HG02870 (cell line): ENCODE data around the gene CELA2B.
"Not testable (repeated sequence)": the region's sequence is repeated elsewhere in the genome, so short reads cannot be mapped to it uniquely, and the experiment has no call there.

Source experiments
- ATAC-seq: cut with Tn5 transposase; IDR thresholded peaks from one replicate; pipeline ENCODE4 v1.9.1; 2021; ENCODE audit warnings: mild to moderate bottlenecking, moderate library complexity; ENCODE audit not compliant: unreplicated experiment

The CELA2B gene

DNA sequence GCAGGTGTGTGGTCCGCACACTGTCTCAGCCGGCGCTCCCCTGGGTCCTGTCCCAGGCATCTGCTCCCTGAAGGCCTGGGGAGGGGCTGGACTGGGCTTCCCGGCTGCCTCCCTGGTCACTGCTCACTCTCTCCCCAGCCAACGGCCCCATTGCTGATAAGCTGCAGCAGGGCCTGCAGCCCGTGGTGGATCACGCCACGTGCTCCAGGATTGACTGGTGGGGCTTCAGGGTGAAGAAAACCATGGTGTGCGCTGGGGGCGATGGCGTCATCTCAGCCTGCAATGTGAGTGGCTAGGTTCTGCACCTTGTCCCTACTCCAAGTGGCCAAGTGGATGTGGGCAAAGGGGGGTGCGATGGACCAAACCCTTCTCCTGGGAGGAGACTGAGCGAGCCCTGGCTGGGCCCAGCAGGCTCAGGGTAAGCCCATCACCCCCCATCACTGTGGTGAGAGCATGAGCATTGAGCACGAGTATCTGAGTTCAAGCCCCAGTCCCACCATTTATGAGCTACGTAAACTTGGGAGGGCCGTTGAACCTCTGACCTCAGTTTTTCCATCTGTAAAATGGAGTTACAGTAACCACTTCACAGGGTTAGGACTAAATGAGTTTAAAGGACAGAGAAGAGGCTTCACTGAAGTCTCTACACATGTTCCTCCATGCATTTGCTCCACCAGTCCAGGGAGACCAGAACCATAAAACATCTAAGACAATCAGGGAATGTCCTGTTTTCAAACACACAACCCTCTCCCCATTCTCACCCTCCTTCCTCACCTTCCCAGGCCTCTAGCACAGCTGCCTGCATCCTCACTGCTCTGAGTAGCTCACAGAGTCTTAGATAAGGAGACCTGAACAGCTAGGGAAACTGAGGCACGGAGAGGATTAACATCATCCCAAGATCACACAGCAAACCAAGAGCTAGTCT is 31.2 kb upstream of the CELA2B start:
- no peak for ATAC-seq

DNA sequence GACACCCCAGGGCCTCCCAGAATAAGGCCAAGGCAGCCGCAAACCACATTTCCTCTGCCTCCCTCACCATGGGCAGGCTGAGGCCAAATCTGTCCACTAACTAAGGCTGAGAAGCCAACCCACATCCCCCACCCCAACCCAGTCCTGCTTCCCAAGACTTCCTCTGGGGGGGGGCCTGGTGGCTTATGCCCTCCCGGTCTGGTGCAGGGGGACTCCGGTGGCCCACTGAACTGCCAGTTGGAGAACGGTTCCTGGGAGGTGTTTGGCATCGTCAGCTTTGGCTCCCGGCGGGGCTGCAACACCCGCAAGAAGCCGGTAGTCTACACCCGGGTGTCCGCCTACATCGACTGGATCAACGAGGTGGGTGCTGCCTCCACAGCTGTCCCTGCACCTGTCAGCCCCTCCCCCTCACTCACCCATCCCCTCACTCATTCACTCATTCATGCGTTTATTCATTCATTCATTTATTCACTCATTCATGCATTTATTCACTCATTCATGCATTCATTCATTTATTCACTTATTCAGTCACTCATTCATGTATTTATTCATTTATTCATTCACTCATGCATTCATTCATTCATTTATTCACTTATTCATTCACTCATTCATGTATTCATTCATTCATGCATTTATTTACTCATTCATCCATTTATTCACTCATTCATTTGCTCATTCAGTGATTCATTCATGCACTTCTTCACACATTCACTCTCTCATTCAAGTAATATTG is 30.3 kb upstream of the CELA2B start:
- ATAC-seq = no peak

DNA sequence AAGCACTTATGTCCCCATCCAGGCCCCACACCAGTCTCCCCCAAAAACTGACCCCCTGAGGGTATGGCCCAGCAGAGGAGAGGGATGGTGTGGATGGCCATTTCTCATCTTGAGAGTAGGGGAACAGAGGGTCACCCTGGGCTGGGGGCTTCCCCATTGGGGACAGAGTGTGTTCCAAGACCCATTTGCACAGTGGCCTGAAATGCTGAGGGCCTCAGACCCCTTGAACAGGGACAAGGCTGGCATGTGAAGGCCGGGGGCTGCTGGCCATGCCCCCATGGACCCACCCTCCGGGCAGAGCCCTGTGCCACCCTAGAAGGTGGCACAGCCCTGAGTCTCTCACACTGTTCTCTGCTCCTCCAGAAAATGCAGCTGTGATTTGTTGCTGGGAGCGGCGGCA is 29.7 kb upstream of the CELA2B start:
- ATAC-seq = no peak

DNA sequence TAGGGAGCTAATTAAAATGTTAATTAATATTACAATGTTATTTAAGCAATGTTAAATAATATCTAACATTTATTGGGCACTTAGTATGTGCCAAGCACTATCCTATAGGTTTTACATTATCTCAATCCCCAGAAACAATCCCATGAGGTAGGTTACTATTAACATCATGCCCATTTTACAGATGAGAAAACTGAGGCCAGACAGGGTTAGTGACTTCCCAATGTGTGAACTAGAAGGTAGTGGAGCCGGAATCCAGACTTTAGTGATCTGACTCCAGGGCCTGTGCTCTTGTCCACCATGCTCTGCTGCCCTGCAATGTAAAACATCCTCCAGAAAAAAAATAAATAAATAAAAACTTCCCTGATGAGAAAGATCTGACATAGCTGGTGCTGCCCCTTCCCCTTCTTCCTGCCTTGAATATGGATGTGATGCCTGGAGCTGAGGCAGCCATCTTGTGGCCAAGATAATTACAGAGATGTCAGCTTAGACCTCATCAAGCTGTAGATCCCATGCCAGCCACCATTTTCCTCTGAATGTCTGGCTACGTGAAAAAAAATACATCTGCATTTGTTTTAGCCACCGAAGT is 26.9 kb upstream of the CELA2B start:
- no peak for ATAC-seq

DNA sequence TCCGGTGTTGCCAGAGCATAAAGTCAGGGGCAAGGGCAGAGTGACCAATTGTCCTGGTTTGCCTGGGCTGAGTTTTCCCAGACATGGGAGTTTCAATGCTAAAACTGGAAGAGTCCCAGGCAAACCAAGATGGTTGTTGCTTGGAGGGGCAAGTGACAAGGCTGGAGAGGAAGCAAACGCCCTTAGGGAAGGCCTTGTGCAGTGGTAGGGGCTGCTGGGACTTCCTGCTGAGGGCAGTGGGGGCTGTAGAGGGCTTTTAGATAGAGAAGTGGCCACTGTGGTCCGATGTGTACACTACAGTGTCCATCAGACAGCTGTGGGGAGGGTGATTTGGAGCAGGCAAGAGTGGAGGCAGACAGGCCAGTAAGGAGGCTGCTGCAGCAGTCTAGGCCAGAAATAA is 26.3 kb upstream of the CELA2B start:
- ATAC-seq = no peak

DNA sequence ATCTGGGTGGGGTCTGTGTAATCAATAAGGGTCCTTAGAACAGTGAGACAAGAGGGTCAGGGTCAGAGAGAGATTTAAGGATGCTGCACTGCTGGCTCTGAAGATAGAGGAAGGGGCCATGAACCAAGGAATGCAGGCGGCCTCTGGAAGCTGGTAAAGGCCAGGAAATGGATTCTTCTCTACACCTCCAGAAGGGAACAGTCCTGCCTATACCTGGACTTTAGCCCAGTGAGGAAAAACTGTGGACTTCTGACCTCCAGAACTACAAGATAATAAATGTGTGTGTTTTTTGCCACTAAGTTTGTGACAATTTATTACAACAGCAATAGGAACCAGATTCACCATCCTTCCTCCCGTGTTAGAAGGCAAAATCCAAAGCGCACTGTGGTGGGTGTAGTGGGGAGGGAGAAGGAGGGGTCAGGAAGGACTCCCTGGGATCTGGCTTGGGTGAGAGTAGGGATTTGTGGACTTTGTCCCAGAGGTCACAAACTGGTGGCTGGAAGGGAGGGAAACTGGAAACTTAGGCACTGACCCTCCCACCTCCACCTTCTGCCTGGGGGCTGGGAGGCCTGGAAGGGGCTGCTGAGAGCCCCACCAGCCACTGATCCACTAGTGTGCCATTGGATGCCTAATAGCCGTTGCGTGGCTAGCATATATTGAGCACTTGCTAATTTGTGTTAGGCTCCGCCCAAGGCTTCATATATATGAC is 24.7 kb upstream of the CELA2B start:
- ATAC-seq = no peak

DNA sequence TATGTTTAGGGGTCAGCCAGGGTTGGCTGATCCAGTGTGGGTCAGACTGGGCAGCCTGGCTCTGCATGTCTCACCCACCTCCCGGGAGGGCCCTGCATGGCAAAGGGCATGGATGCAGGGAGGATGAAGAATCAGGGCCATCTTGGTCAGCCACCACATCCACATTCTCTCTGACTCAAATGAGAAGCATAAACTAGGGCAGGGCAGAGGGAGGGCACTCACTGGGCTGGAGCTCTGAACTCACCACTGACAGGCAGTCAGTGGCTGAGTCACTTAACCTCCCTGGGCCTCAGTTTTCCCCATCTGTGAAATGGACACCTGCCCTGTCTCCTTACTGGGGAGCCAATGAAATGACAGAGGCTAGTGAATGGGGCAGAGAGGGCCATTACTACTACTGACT is 23.7 kb upstream of the CELA2B start:
- no peak for ATAC-seq

DNA sequence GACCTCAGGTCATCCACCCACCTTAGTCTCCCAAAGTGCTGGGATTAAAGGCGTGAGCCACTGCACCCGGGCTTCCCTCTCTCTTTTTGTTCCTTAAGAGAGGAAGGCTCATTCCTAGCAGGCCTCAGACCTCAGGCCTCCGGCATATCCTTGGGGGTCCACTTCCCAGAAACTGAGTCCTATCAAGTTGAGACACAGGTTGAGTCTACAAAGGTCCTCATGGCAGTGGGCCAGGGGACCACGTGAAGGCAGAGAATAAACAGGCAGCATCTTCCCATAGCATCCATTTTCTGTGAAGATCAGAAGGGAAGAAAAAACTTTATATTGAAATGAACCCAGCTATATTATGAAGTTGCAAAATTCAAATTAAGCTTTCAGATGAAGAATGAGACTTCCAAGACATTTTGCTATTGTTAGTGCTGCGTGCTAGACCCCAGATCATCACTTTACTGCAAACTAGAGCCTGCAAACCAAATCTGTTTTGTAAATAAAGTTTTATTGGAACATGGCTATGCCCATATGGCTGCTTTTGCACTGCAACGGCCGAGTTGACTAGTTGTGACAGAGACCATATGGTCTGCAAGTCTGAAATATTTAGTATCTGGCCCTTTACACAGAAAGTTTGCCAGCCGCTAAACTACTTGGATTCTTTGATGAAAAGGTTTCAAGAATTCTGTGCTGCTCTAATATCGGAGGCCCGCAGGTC is 22.9 kb upstream of the CELA2B start:
- ATAC-seq = no peak

DNA sequence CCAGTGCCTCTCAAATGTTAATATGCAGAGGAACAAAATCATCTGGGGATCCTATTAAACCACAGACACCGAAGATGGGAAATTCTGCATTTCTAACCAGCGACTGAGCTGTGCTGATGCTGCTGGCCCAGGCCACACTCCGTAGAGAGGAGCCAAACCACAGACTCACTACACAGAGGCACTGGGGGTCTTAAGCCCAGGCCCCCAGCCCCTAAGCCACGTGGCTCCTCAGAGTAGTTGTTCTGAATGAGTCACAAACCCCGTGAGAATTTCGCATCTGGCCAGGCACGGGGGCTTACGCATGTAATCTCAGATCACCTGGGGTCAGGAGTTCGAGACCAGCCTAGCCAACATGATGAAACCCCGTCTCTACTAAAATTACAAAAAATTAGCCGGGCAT is 22.2 kb upstream of the CELA2B start:
- no peak for ATAC-seq

DNA sequence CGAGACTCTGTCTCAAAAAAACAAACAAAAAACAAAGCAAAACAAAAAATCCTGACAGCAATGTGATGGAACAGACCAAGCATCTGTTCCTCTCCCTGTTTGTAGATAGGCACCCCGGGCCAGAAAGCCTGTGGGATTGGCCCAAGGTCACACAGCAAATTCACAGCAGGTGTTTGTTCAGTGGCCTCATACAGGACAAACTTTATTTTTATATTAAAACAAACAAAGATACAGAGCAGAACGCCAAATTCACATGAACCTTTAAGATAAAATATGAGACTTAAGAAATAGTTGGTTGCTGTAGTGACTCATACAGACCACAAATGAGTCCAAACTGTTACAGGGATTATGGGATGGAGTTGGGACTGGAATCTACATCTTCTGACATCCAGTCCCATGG is 21.6 kb upstream of the CELA2B start:
- no peak for ATAC-seq

DNA sequence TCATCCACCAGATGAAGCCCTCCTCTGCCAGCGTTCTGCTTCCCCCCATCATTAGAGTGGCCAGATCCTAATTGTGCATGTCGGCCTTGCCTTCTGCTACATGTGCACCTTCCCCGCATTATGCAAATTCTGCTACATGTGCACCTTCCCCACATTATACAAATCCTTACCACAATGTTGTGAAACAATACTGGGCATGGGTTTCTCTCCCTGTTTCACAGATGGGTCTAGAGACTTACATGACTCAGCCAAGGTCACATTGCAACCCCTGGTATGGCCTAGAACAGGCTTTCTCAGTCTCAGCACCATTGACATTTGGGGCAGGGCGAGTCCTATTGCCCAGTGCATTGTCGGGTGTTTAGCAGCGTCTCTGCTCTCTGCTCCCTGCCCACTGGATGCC is 20.4 kb upstream of the CELA2B start:
- ATAC-seq = no peak

DNA sequence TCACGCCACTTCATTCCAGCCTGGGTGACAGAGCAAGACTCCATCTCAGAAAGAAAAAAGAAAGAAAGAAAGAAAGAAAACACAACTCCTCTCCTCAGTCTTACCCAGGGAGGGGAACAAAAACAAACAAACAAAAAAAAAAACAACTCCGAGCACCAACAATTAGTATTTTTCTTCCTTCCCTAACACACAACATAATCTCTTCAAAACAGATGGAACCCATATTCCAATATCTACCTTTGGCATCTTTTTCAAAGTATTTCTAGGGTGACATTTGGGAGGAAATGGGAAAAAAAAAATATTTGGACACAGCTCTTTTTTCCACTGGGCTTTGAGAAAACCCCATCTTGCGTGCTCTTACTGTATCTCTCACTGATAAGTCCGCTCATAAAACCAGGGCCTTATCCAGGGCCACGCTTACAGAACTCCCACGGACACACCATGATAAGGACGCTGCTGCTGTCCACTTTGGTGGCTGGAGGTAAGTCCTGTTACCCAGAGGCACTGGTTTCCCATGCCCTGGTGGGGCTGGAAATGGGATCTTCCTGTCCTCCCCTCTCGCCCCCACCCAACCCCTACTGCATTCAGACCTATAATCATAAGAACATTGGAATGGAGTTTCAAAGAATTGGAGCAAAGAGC is 19.5 kb upstream of the CELA2B start, which contains the start of gene CELA2A:
TSS of gene CELA2A (plus strand) at position 420 of the 642 bp plus-strand sequence. CDS start at position 442, 22 bp downstream.
- ATAC-seq = no peak

DNA sequence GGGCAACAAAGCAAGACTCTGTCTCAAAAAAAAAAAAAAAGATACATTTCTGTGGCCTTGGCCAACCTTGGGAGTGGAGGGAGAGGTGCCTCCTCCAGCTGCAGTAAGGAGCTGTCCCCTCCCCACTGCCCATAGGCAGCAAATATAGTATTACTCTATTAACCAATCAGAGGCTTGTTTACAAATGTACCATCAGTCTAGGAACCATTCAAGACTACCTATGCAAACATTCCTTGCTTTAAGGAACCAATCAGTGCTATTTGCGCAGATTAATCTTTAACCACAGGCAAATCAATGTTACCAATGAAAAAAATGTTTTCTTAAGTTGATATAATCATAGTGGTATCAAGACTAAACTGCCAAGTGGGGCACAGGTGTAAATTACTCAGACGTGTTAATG is 18.3 kb upstream of the CELA2B start:
- no peak for ATAC-seq

DNA sequence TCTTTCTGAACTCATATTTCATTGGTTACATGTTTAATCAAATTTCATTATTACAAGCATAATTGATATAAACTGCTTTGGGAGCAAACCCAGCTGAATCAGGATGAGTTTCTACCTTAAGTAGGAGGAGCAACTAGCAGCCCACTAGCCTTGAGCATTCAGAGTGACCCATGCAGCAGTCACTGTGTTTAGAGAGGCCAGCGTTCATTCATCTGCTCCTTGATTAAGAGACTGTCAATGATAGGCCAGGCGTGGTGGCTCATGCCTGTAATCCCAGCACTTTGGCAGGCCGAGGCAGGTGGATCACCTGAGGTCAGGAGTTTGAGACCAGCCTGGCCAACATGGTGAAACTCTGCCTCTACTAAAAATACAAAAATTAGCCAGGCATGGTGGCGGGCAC is 17.5 kb upstream of the CELA2B start:
- ATAC-seq = not testable (repeated sequence)

DNA sequence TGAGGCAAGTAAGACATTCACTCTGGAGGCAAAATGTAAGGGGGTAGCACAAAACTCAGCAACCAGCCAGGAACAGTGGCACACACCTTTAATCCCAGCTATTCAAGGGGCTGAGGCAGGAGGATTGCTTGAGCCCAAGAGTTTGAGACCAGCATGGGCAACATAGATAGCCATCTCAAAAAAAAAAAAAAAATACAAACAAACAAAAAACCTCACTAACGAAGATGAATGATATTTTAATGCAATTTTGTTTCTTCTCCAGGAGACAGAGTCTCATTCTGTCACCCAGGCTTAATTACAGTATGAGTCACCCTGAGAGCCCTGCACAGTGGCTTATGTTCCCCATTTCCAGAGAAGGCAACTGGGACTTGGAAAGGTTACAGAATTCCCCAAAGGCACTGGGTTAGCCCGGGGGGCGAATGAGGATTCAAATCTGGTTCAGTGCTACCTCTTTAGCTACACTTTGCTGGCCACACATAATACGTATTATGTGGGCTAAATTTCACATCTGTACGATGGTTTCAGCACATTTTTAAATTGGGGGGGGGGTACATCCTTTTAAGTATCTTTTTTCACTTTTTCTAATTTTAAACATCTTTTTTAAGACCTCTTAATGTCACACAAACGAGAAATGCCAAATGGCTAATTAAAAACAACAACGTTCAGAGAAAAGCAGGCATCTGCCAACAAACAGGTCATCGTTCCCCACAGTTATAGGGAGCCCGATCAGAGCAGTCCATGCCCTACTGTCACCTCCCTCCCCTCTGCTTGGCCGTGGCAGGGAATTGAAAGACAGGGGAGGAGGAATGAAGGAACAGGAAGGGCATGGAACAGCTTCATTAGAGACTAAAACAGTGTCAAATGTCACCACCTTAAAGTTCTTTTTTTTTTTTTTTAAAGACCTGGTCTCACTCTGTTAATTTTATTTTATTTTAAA is 15.9 kb upstream of the CELA2B start:
- no peak for ATAC-seq

DNA sequence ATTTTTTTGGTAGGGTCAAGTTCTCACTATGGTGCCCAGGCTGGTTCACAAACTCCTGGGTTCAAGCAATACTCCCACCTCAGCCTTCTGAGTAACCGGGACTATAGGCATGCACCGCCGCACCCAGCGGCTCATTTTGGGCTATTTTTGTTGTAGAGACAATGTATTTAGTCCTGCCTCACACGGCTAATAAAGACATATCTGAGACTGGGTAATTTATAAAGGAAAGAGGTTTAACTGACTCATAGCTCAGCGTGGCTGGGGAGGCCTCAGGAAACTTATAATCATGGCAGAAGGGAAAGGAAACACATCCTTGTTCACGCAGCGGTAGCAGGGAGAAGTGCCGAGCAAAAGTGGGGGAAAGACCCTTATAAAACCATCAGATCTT is 15.2 kb upstream of the CELA2B start:
- ATAC-seq = no peak

DNA sequence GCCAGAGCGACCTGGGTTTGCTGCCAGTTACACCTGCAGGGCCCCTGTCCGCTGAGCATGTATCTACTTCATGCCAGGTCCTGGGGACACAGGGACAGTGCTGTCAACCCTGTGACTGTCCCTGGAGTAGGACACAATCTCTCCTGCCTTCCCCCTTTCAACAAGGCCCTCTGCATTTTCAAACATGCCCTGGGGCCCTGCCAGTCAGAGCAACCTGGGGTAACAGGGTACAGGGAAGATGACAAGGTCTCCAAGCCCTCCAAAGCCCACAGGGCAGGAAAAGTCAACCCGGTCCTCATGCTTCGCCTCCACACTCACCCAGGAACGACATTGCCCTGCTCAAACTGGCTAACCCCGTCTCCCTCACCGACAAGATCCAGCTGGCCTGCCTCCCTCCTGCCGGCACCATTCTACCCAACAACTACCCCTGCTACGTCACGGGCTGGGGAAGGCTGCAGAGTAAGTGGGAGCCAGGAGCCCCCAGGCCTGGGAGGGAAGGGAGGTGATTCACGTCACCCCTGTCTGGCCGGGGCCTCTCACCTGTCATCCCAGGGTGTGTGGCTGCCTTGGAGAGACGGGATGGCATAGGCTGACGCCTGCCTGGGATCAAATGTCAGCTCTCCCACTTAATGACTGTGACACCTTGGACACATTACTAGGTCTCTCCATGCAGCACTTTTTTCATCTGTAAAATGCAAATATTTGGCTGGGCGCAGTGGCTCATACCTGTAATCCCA is 12.7 kb upstream of the CELA2B start:
- ATAC-seq = not testable (repeated sequence)

DNA sequence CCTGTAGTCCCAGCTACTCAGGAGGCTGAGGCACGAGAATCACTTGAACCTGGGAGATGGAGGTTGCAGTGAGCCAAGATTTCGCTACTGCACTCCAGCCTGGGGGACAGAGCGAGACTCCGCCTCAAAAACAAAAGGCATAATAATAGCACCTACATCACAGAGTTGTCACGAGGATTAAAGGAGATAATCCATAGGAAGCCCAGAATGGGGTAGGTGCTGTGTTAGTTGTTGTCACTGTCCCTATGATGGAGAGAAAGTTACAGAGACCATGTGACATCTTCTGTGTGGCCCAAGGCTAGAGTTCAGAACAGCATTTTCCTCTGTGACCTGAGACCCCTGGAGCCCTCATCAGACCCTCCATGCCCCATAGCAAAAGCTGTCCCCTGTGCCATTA is 12.0 kb upstream of the CELA2B start:
- not testable (repeated sequence) for ATAC-seq
